IMR-90 (cell line): ENCODE data around the gene CD2.

ENCODE experiments used
- BHLHE40 ChIP-seq: fragments of 150-350 bp; IDR thresholded peaks from 2 replicates; pipeline ENCODE4 v1.6.1; 2016; ENCODE audit warnings: mild to moderate bottlenecking, low read depth, low read length
- CEBPB ChIP-seq: IDR thresholded peaks from 2 replicates; pipeline ENCODE4 v1.6.1; 2012; ENCODE audit warnings: low read depth, low read length, improper control_type of control experiment
- CHD1 ChIP-seq: IDR thresholded peaks from 2 replicates; pipeline ENCODE4 v1.6.1; 2012; ENCODE audit warnings: low read depth, low read length, improper control_type of control experiment
- MAFK ChIP-seq: IDR thresholded peaks from 2 replicates; pipeline ENCODE4 v1.6.1; 2012; ENCODE audit warnings: low read depth, low read length, improper control_type of control experiment
- MAZ ChIP-seq: IDR thresholded peaks from 2 replicates; pipeline ENCODE4 v1.6.1; 2012; ENCODE audit warnings: low read depth, mild to moderate bottlenecking, low read length, improper control_type of control experiment, moderate library complexity, borderline replicate concordance
- POLR2A ChIP-seq: IDR thresholded peaks from 2 replicates; pipeline ENCODE4 v1.6.1; 2012; ENCODE audit warnings: mild to moderate bottlenecking, low read depth, low read length
- RCOR1 ChIP-seq: IDR thresholded peaks from 2 replicates; pipeline ENCODE4 v1.6.1; 2012; ENCODE audit warnings: mild to moderate bottlenecking, low read length, improper control_type of control experiment; ENCODE audit not compliant: insufficient replicate concordance
- USF2 ChIP-seq: fragments of 150-350 bp; IDR thresholded peaks from 2 replicates; pipeline ENCODE4 v1.6.1; 2017; ENCODE audit warnings: mild to moderate bottlenecking, antibody characterized with exemption, low read length, low read depth
- TF ChIP-seq, protein P1 (sequence below): conservative IDR thresholded peaks from 2 replicates; pipeline ENCODE4 v1.5.1; 2012; ENCODE audit warnings: mild to moderate bottlenecking, low read depth, low read length, improper control_type of control experiment
- TF ChIP-seq, protein P2 (sequence below): fragments of 150-350 bp; IDR thresholded peaks from 2 replicates; pipeline ENCODE4 v1.6.1; 2016; ENCODE audit warnings: low read depth, mild to moderate bottlenecking, low read length, moderate library complexity, borderline replicate concordance

GRCh38 chr1:116733476-116734365, 20.5 kb upstream of the CD2 start:
- TF ChIP-seq USF2 (no peak), POLR2A (no peak), RCOR1 (no peak), CHD1 (no peak), MAZ (no peak), CEBPB (no peak), BHLHE40 (no peak), MAFK (no peak)
- TF ChIP-seq, protein P1, sequence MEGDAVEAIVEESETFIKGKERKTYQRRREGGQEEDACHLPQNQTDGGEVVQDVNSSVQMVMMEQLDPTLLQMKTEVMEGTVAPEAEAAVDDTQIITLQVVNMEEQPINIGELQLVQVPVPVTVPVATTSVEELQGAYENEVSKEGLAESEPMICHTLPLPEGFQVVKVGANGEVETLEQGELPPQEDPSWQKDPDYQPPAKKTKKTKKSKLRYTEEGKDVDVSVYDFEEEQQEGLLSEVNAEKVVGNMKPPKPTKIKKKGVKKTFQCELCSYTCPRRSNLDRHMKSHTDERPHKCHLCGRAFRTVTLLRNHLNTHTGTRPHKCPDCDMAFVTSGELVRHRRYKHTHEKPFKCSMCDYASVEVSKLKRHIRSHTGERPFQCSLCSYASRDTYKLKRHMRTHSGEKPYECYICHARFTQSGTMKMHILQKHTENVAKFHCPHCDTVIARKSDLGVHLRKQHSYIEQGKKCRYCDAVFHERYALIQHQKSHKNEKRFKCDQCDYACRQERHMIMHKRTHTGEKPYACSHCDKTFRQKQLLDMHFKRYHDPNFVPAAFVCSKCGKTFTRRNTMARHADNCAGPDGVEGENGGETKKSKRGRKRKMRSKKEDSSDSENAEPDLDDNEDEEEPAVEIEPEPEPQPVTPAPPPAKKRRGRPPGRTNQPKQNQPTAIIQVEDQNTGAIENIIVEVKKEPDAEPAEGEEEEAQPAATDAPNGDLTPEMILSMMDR, result no peak
- TF ChIP-seq, protein P2, sequence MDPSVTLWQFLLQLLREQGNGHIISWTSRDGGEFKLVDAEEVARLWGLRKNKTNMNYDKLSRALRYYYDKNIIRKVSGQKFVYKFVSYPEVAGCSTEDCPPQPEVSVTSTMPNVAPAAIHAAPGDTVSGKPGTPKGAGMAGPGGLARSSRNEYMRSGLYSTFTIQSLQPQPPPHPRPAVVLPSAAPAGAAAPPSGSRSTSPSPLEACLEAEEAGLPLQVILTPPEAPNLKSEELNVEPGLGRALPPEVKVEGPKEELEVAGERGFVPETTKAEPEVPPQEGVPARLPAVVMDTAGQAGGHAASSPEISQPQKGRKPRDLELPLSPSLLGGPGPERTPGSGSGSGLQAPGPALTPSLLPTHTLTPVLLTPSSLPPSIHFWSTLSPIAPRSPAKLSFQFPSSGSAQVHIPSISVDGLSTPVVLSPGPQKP, result no peak
